Measurements from ENCODE around the gene GDAP1L1. TPM values are rescaled to one million over a fixed set of nuclear protein-coding genes. Genes with fewer than 3 reads are reported as not detected.
"Not testable (repeated sequence)": the region's sequence is repeated elsewhere in the genome, so short reads cannot be mapped to it uniquely, and the experiment has no call there.

GDAP1L1 gene
- total and polyA plus RNA-seq, 4 donors = not detected

DNA sequence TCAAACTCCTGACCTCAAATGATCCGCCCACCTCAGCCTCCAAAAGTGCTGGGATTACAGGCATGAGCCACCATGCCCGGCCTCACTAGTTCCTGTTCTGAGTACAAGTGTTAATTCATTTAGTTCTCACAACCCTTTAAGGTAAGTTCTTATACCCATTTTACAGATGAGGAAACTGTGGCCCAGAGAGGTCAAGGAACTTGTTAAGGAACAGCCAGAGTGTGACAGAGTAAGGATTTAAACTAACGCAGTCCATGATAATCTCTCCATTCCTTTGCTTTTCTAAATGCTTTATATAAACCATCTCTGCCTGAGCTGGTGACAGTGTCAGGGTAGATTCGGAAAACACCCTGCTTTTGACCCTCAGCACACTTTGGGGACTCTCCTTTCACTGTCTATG lies 50.6 kb downstream of the GDAP1L1 start:
- no peaks in the 10 kb centered on the region for H3K4me1 ChIP-seq (ENCODE audit: control insufficient read depth in 4 of 4, insufficient read depth in 4 of 4, low read length in 3 of 4)
- no peak overlapping the region for H3K4me3 ChIP-seq (ENCODE audit: low read depth in 1 of 3, low read length in 3 of 3)
- WGBS = 92% methylated on average over 4 of the region's 4 CpGs
- no peaks in the 10 kb centered on the region for H3K27me3 ChIP-seq (ENCODE audit: control insufficient read depth in 4 of 4, insufficient read depth in 4 of 4, low read length in 3 of 4)
- no peaks in the 10 kb centered on the region for H3K9me3 ChIP-seq (ENCODE audit: control insufficient read depth in 4 of 4, low read length in 3 of 4)
- TF ChIP-seq HNF4A (conservative IDR thresholded peaks at IDR 0.05) (no peak), JUND (IDR thresholded peaks at IDR 0.05) (no peak), SP1 (IDR thresholded peaks at IDR 0.05) (no peak), NR2F2 (IDR thresholded peaks at IDR 0.05) (no peak), TAF1 (conservative IDR thresholded peaks at IDR 0.05) (no peak)
- no peak for DNase-seq (ENCODE audit: low spot score)
- H3K9ac ChIP-seq (ENCODE audit: low read depth in 1 of 2, low read length in 2 of 2) = no peak overlapping the region
- H3K36me3 ChIP-seq (ENCODE audit: control insufficient read depth in 4 of 4, insufficient read depth in 3 of 4, low read depth in 1 of 4, low read length in 3 of 4) = peaks cover 0 to 2% (median 0%) of the 10 kb centered on the region in 4 donors
- H3K27ac ChIP-seq (ENCODE audit: low read depth in 1 of 2, low read length in 2 of 2) = no peak overlapping the region

DNA sequence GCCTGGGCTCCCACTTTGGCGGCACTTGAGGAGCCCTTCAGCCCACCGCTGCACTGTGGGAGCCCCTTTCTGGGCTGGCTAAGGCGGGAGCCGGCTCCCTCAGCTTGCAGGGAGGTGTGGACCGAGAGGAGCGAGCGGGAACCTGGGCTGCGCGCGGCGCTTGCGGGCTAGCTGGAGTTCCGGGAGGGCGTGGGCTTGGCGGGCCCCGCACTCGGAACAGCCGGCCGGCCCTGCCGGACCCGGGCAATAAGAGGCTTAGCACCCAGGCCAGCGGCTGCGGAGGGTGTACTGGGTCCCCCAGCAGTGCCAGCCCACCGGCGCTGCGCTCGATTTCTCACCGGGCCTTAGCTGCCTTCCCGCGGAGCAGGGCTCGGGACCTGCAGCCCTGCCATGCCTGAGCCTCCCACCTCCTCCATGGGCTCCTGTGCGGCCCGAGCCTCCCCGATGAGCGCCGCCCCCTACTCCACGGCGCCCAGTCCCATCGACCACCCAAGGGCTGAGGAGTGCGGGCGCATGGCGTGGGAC lies 52.0 kb downstream of the GDAP1L1 start:
- H3K36me3 ChIP-seq (ENCODE audit: control insufficient read depth in 4 of 4, insufficient read depth in 3 of 4, low read depth in 1 of 4, low read length in 3 of 4) = not testable (repeated sequence)
- 95% methylated on average over 42 of the region's 42 CpGs for WGBS

DNA sequence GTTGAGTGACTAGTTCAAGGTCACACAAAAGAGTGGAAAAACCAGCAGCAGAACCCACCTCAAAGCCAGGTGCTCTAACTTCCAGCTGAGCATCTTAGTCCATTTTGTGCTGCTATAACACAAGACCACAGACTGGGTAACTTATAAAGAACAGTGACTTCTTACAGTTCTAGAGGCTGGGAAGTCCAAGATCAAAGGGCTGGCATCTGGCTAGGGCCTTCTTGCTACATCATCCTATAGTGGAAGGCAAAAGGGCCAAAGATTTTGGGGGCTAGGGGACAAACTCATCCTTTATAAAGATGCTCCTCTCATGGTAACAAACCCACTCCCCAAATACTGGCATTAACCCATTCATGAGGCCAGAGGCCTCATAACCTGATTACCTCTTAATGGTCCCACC lies 54.2 kb downstream of the GDAP1L1 start:
- TF ChIP-seq, protein P1, sequence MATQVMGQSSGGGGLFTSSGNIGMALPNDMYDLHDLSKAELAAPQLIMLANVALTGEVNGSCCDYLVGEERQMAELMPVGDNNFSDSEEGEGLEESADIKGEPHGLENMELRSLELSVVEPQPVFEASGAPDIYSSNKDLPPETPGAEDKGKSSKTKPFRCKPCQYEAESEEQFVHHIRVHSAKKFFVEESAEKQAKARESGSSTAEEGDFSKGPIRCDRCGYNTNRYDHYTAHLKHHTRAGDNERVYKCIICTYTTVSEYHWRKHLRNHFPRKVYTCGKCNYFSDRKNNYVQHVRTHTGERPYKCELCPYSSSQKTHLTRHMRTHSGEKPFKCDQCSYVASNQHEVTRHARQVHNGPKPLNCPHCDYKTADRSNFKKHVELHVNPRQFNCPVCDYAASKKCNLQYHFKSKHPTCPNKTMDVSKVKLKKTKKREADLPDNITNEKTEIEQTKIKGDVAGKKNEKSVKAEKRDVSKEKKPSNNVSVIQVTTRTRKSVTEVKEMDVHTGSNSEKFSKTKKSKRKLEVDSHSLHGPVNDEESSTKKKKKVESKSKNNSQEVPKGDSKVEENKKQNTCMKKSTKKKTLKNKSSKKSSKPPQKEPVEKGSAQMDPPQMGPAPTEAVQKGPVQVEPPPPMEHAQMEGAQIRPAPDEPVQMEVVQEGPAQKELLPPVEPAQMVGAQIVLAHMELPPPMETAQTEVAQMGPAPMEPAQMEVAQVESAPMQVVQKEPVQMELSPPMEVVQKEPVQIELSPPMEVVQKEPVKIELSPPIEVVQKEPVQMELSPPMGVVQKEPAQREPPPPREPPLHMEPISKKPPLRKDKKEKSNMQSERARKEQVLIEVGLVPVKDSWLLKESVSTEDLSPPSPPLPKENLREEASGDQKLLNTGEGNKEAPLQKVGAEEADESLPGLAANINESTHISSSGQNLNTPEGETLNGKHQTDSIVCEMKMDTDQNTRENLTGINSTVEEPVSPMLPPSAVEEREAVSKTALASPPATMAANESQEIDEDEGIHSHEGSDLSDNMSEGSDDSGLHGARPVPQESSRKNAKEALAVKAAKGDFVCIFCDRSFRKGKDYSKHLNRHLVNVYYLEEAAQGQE (IDR thresholded peaks at IDR 0.05) = no peak
- TF ChIP-seq, protein P2, sequence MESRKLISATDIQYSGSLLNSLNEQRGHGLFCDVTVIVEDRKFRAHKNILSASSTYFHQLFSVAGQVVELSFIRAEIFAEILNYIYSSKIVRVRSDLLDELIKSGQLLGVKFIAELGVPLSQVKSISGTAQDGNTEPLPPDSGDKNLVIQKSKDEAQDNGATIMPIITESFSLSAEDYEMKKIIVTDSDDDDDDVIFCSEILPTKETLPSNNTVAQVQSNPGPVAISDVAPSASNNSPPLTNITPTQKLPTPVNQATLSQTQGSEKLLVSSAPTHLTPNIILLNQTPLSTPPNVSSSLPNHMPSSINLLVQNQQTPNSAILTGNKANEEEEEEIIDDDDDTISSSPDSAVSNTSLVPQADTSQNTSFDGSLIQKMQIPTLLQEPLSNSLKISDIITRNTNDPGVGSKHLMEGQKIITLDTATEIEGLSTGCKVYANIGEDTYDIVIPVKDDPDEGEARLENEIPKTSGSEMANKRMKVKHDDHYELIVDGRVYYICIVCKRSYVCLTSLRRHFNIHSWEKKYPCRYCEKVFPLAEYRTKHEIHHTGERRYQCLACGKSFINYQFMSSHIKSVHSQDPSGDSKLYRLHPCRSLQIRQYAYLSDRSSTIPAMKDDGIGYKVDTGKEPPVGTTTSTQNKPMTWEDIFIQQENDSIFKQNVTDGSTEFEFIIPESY (IDR thresholded peaks at IDR 0.05) = no peak
- no peak for TF ChIP-seq YY1 (IDR thresholded peaks at IDR 0.05)
- TF ChIP-seq, protein P3, sequence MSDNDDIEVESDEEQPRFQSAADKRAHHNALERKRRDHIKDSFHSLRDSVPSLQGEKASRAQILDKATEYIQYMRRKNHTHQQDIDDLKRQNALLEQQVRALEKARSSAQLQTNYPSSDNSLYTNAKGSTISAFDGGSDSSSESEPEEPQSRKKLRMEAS (IDR thresholded peaks at IDR 0.05) = no peak
- no peak for TF ChIP-seq HNF4A (conservative IDR thresholded peaks at IDR 0.05)
- TF ChIP-seq, protein P4, sequence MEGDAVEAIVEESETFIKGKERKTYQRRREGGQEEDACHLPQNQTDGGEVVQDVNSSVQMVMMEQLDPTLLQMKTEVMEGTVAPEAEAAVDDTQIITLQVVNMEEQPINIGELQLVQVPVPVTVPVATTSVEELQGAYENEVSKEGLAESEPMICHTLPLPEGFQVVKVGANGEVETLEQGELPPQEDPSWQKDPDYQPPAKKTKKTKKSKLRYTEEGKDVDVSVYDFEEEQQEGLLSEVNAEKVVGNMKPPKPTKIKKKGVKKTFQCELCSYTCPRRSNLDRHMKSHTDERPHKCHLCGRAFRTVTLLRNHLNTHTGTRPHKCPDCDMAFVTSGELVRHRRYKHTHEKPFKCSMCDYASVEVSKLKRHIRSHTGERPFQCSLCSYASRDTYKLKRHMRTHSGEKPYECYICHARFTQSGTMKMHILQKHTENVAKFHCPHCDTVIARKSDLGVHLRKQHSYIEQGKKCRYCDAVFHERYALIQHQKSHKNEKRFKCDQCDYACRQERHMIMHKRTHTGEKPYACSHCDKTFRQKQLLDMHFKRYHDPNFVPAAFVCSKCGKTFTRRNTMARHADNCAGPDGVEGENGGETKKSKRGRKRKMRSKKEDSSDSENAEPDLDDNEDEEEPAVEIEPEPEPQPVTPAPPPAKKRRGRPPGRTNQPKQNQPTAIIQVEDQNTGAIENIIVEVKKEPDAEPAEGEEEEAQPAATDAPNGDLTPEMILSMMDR (IDR thresholded peaks at IDR 0.05; ENCODE audit: low read depth, low read length, missing input control) = no peak
- TF ChIP-seq, protein P5, sequence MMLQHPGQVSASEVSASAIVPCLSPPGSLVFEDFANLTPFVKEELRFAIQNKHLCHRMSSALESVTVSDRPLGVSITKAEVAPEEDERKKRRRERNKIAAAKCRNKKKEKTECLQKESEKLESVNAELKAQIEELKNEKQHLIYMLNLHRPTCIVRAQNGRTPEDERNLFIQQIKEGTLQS (IDR thresholded peaks at IDR 0.05) = no peak
- H3K9ac ChIP-seq (ENCODE audit: low read depth in 1 of 2, low read length in 2 of 2) = no peak overlapping the region
- H3K36me3 ChIP-seq (ENCODE audit: control insufficient read depth in 4 of 4, insufficient read depth in 3 of 4, low read depth in 1 of 4, low read length in 3 of 4) = peaks cover 0 to 2% (median 0%) of the 10 kb centered on the region in 4 donors
- H3K27me3 ChIP-seq (ENCODE audit: control insufficient read depth in 4 of 4, insufficient read depth in 4 of 4, low read length in 3 of 4) = no peaks in the 10 kb centered on the region
- H3K27ac ChIP-seq (ENCODE audit: low read depth in 1 of 2, low read length in 2 of 2) = no peak overlapping the region
- H3K4me1 ChIP-seq (ENCODE audit: control insufficient read depth in 4 of 4, insufficient read depth in 4 of 4, low read length in 3 of 4) = peaks cover 0 to 4% (median 0%) of the 10 kb centered on the region in 4 donors
- no peak overlapping the region for H3K4me3 ChIP-seq (ENCODE audit: low read depth in 1 of 3, low read length in 3 of 3)
- H3K9me3 ChIP-seq (ENCODE audit: control insufficient read depth in 4 of 4, low read length in 3 of 4) = no peaks in the 10 kb centered on the region
- DNase-seq (ENCODE audit: low spot score) = no peak

More for the DNA sequence above, 52.0 kb downstream of the GDAP1L1 start:
- H3K9ac ChIP-seq (ENCODE audit: low read depth in 1 of 2, low read length in 2 of 2); H3K4me3 ChIP-seq (ENCODE audit: low read depth in 1 of 3, low read length in 3 of 3); DNase-seq (ENCODE audit: low spot score); H3K27ac ChIP-seq (ENCODE audit: low read depth in 1 of 2, low read length in 2 of 2); H3K27me3 ChIP-seq (ENCODE audit: control insufficient read depth in 4 of 4, insufficient read depth in 4 of 4, low read length in 3 of 4); H3K4me1 ChIP-seq (ENCODE audit: control insufficient read depth in 4 of 4, insufficient read depth in 4 of 4, low read length in 3 of 4); H3K9me3 ChIP-seq (ENCODE audit: control insufficient read depth in 4 of 4, low read length in 3 of 4): not testable (repeated sequence)
